Astrocyte (in vitro differentiated cells and primary cell): Measurements from ENCODE around the gene CPTP.

Experiments used
- CTCF ChIP-seq: IDR thresholded peaks from 2 replicates; pipeline ENCODE4 v1.5.1; 2011; ENCODE audit warnings: low read depth, mild to moderate bottlenecking, inconsistent platforms, low read length, moderate library complexity; ENCODE audit not compliant: insufficient read depth
- EZH2 ChIP-seq: IDR thresholded peaks from 2 replicates; pipeline ENCODE4 v1.6.1; 2012; ENCODE audit warnings: mild to moderate bottlenecking, low read length, inconsistent platforms; ENCODE audit not compliant: insufficient read depth

DNA sequence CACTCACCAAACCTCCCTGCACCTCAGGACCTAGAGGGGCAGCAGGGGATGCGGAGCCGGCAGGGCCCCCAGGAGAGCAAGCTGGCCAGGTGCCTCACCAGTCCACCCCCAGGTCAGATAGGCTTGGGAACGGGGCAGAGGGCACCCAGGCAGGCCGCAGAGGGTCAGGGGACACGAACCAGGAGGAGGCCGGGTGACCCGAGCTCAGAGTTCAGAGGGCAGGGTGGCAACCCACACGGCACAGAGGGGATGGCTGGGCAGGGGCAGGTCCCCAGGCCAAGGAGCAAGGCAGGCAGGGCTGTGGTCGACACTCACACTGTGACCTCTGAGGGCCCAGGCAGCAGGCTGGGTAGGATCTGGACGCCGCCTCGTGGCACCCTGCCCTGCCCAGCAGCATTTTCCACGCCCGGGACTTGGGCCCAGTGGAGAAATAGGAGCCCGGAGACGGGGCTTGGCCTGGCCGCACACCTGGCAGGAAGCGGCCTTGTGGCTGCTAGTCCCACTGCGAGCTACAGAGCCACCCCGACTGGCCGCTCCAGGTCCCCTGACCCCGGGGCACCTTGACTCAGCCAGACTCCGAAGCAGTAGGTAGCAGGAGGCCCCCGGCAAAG is 19.3 kb downstream of the CPTP start:
- TF ChIP-seq CTCF = no peak
- no peak for TF ChIP-seq EZH2
